NCI-H2107 treated with DMSO at 0.1 percent for 48 hours (cell line): Measurements from ENCODE around the gene TRA2B.
"Not testable (repeated sequence)": the region's sequence is repeated elsewhere in the genome, so short reads cannot be mapped to it uniquely, and the experiment has no call there.

Experiments used
- DNase-seq: peaks from one replicate; lab custom pipeline; 2025; ENCODE audit not compliant: unreplicated experiment; lab: John Stamatoyannopoulos, UW

TRA2B gene

GRCh38 chr3:185929192-185930151, 8.3 kb downstream of the TRA2B start:
- no peak for DNase-seq

GRCh38 chr3:185928496-185928895, 9.3 kb downstream of the TRA2B start:
- no peak for DNase-seq

GRCh38 chr3:185927501-185928200, 10.2 kb downstream of the TRA2B start:
- no peak for DNase-seq

GRCh38 chr3:185926445-185926844, 11.4 kb downstream of the TRA2B start:
- no peak for DNase-seq

GRCh38 chr3:185925353-185925752, 12.5 kb downstream of the TRA2B start:
- DNase-seq = no peak

GRCh38 chr3:185924375-185924774, 13.4 kb downstream of the TRA2B start:
- no peak for DNase-seq

- no peak for DNase-seq
Measured at GRCh38 chr3:185920184-185920583, 17.6 kb downstream of the TRA2B start.

- no peak for DNase-seq
Measured at GRCh38 chr3:185916042-185916833, 21.6 kb downstream of the TRA2B start.

- no peak for DNase-seq
Measured at GRCh38 chr3:185915642-185916041, 22.2 kb downstream of the TRA2B start.

GRCh38 chr3:185914911-185915629, 22.7 kb downstream of the TRA2B start:
- DNase-seq = no peak

- DNase-seq = peak; percentile 49
Measured at GRCh38 chr3:185912929-185913901, 24.6 kb downstream of the TRA2B start.

GRCh38 chr3:185912512-185912911, 25.3 kb downstream of the TRA2B start:
- no peak for DNase-seq

- not testable (repeated sequence) for DNase-seq
Measured at GRCh38 chr3:185911076-185911448, 26.8 kb downstream of the TRA2B start.

GRCh38 chr3:185910322-185911075, 27.3 kb downstream of the TRA2B start:
- not testable (repeated sequence) for DNase-seq

- not testable (repeated sequence) for DNase-seq
Measured at GRCh38 chr3:185909913-185910312, 27.9 kb downstream of the TRA2B start.

- no peak for DNase-seq
Measured at GRCh38 chr3:185900228-185900627, 37.6 kb downstream of the TRA2B start.

- no peak for DNase-seq
Measured at GRCh38 chr3:185896636-185897035, 41.2 kb downstream of the TRA2B start.

GRCh38 chr3:185887066-185887465, 50.7 kb downstream of the TRA2B start:
- DNase-seq = no peak

- no peak for DNase-seq
Measured at GRCh38 chr3:185884641-185885040, 53.2 kb downstream of the TRA2B start.
